ENCODE results near the gene LDLRAD4.

DNA sequence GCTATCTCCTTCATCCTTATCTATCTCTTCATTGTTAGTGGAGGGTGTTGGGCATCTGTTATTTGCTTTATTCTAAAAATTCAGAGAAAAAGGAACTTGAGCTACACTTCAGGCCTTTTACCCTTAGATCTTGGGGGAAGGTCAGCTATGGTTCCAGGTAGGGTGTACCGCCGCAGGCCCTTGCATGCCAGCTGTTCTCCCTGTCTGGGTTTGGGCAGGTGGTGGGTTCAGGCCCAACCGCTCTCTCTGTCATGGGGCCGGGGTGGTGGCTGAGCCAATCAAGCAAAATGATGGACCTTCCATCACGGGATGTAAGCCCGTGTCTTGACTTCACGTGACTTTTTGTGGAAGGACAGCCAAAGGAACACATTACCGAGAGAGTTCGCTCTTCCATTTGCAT lies 231.1 kb downstream of the LDLRAD4 start:
- no peak for TF ChIP-seq CTCF (IDR thresholded peaks at IDR 0.05)
- TF ChIP-seq POLR2A (IDR thresholded peaks at IDR 0.05) = no peak
